MM.1S (cell line): Measurements from ENCODE around the gene FAM110A.
A peak's percentile ranks its signal among the peaks of the same experiment; 100 is the strongest.
"Not testable (repeated sequence)": the region's sequence is repeated elsewhere in the genome, so short reads cannot be mapped to it uniquely, and the experiment has no call there.

Experiments
- DNase-seq: peaks from one replicate; pipeline ENCODE4 v3.0.0-alpha.2; 2015
- H2AFZ ChIP-seq: fragments of 300-600 bp; sonication (generic); 2 replicates; pipeline ENCODE4 v1.6.0; 2016; ENCODE audit warnings: antibody characterized with exemption, low read length
- H3F3A ChIP-seq: fragments of 300-600 bp; sonication (generic); 2 replicates; pipeline ENCODE4 v1.6.1; 2016; ENCODE audit warnings: mild to moderate bottlenecking, antibody characterized with exemption, low read length, moderate library complexity, mixed read lengths; ENCODE audit not compliant: insufficient read depth
- H3K27ac ChIP-seq: fragments of 300-600 bp; sonication (generic); 2 replicates; pipeline ENCODE4 v1.5.1; 2016; ENCODE audit warnings: mild to moderate bottlenecking, low read length
- H3K27me3 ChIP-seq: fragments of 300-600 bp; sonication (generic); replicated peaks from 2 replicates; pipeline ENCODE4 v1.6.0; 2016; ENCODE audit warnings: low read length; ENCODE audit not compliant: insufficient read depth
- H3K36me3 ChIP-seq: fragments of 300-600 bp; sonication (generic); replicated peaks from 2 replicates; pipeline ENCODE4 v1.6.1; 2016; ENCODE audit warnings: mild to moderate bottlenecking, low read length, mixed read lengths; ENCODE audit not compliant: insufficient read depth
- H3K4me1 ChIP-seq: fragments of 300-600 bp; sonication (generic); 2 replicates; pipeline ENCODE4 v1.6.1; 2016; ENCODE audit warnings: low read length, mixed read lengths
- H3K4me2 ChIP-seq: fragments of 300-600 bp; sonication (generic); 2 replicates; pipeline ENCODE4 v1.6.0; 2016; ENCODE audit warnings: low read depth, low read length
- H3K4me3 ChIP-seq: fragments of 300-600 bp; sonication (generic); 2 replicates; pipeline ENCODE4 v1.5.1; 2016; ENCODE audit warnings: low read length, mixed read lengths
- H3K79me2 ChIP-seq: fragments of 300-600 bp; sonication (generic); 2 replicates; pipeline ENCODE4 v1.6.1; 2016; ENCODE audit warnings: mixed run types, low read length, mixed read lengths
- H3K9ac ChIP-seq: fragments of 300-600 bp; sonication (generic); 2 replicates; pipeline ENCODE4 v1.6.1; 2016; ENCODE audit warnings: low read length, mixed read lengths
- H3K9me2 ChIP-seq: fragments of 300-600 bp; sonication (generic); replicated peaks from 2 replicates; pipeline ENCODE4 v1.6.1; 2016; ENCODE audit warnings: mild to moderate bottlenecking, low read length, mixed read lengths; ENCODE audit not compliant: insufficient read depth
- H3K9me3 ChIP-seq: fragments of 300-600 bp; sonication (generic); replicated peaks from 2 replicates; pipeline ENCODE4 v1.6.1; 2016; ENCODE audit warnings: mild to moderate bottlenecking, low read length, mixed read lengths; ENCODE audit not compliant: insufficient read depth
- H4K20me1 ChIP-seq: fragments of 300-600 bp; sonication (generic); 2 replicates; pipeline ENCODE4 v1.6.1; 2016; ENCODE audit warnings: mild to moderate bottlenecking, low read length, moderate library complexity, mixed read lengths; ENCODE audit not compliant: insufficient read depth
- EZH2 ChIP-seq: fragments of 300-600 bp; sonication (generic); optimal IDR thresholded peaks from 2 replicates; pipeline ENCODE3; 2017; ENCODE audit warnings: low read depth, mild to moderate bottlenecking, antibody characterized with exemption, low read length, mixed read lengths
- EZH2phosphoT487 ChIP-seq: fragments of 300-600 bp; sonication (generic); IDR thresholded peaks from 2 replicates; pipeline ENCODE4 v1.6.1; 2018; ENCODE audit warnings: antibody characterized with exemption, low read length
- TF ChIP-seq, protein P1 (sequence below): fragments of 300-600 bp; sonication (generic); IDR thresholded peaks from 2 replicates; pipeline ENCODE4 v1.5.1; 2016; ENCODE audit warnings: antibody characterized with exemption, low read length, mixed read lengths

The FAM110A gene

DNA sequence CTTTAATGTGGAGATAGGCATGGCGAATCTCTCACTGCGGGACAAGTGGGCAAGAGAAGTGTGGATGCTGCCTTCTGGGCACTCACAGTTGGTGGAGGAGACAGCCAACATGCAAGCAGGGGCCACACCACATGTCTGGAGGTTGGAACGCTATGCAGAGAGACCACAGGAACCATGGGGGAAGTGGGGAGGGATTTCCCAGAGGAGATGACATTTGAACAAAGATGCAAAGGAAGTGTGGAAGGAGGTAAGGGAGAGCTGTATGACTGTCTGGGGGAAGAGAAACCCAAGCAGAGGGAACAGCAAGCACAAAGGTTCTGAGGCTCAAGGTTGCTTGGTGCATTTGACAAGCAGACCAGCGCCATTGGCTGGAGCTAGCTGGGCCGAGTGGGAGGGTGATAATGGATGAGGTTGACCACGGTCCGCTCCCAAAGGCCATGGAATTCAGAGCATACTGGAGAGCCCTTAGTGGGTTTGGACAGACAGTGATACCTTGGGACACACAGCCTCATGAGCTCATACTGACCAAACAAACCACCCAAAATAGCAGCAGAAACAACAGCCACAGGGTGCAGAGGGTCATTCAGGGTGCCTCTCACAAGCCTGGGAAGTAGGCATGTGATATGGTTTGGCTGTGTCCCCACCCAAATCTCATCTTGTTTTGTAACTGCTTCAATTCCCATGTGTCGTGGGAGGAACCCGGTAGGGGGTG is 7.6 kb upstream of the FAM110A start:
- Histone ChIP-seq H3K4me2 (no peak overlapping the region), H3K27me3 (no peaks in the 10 kb centered on the region), H3K9ac (no peak overlapping the region), H2AFZ (no peak overlapping the region), H3K36me3 (no peaks in the 10 kb centered on the region), H3K4me3 (no peak overlapping the region), H3K27ac (no peak overlapping the region), H3F3A (peaks cover 14% of the 10 kb centered on the region), H3K4me1 (peaks cover 12% of the 10 kb centered on the region), H3K79me2 (no peaks in the 10 kb centered on the region), H3K9me2 (no peaks in the 10 kb centered on the region), H4K20me1 (no peaks in the 10 kb centered on the region), H3K9me3 (no peaks in the 10 kb centered on the region)
- no peak for DNase-seq
- TF ChIP-seq, protein P1, sequence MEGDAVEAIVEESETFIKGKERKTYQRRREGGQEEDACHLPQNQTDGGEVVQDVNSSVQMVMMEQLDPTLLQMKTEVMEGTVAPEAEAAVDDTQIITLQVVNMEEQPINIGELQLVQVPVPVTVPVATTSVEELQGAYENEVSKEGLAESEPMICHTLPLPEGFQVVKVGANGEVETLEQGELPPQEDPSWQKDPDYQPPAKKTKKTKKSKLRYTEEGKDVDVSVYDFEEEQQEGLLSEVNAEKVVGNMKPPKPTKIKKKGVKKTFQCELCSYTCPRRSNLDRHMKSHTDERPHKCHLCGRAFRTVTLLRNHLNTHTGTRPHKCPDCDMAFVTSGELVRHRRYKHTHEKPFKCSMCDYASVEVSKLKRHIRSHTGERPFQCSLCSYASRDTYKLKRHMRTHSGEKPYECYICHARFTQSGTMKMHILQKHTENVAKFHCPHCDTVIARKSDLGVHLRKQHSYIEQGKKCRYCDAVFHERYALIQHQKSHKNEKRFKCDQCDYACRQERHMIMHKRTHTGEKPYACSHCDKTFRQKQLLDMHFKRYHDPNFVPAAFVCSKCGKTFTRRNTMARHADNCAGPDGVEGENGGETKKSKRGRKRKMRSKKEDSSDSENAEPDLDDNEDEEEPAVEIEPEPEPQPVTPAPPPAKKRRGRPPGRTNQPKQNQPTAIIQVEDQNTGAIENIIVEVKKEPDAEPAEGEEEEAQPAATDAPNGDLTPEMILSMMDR = no peak
- no peak for TF ChIP-seq EZH2
- no peak for TF ChIP-seq EZH2phosphoT487

DNA sequence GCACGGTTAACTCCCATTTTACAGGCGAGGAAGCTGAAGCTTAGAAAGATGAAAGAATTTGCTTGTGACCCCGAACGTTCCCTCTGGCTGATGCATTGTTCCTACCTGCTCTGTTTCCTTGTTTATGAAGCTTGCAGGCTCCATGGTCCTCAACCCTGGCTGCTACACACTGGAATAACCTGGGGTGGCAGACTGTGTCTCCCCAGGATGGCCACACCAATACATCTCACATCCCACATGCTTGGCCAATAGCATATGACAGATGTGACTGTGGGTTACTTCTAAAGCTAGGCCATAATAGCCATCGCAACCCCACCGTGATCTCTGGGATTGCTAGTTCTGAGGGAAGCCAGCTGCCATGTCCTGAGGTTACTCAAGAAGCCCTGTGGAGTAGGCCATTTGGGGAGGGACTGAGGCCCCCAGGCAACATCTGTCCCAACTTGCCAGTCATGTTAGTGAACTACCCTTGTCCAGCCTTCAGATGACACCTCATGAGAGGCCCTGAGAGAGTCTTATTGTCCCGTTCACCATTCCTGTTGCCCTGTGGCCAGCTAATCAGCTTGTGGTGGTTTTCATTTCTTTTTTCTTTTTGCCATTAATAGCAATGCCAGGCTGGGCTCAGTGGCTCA is 6.7 kb upstream of the FAM110A start:
- H3K4me2 ChIP-seq = no peak overlapping the region
- no peaks in the 10 kb centered on the region for H3K27me3 ChIP-seq
- H3K9me2 ChIP-seq = no peaks in the 10 kb centered on the region
- no peak overlapping the region for H3K9ac ChIP-seq
- no peaks in the 10 kb centered on the region for H3K9me3 ChIP-seq
- peaks cover 12% of the 10 kb centered on the region for H3K4me1 ChIP-seq
- peaks cover 14% of the 10 kb centered on the region for H3F3A ChIP-seq
- DNase-seq = no peak
- no peaks in the 10 kb centered on the region for H3K79me2 ChIP-seq
- H3K36me3 ChIP-seq = no peaks in the 10 kb centered on the region
- H3K27ac ChIP-seq = no peak overlapping the region
- TF ChIP-seq EZH2phosphoT487 (no peak), EZH2 (no peak)
- TF ChIP-seq, protein P1 = no peak
- no peak overlapping the region for H3K4me3 ChIP-seq
- no peak overlapping the region for H2AFZ ChIP-seq
- no peaks in the 10 kb centered on the region for H4K20me1 ChIP-seq

DNA sequence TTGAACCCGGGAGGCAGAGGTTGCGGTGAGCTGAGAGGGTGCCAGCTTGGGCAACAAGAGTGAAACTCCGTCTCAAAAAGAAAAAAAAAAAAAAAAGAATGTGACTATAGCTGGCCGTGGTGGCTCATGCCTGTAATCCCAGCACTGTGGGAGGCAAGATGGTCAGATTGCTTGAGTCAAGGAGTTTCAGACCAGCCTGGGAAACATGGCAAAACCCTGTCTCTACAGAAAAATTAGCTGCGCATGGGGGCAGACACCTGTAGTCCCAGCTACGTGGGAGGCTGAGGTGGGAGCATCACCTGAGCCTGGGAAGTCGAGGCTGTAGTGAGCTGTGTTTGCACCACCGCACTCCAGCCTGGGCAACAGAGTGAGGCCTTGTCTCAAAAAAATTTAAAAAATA is 5.5 kb upstream of the FAM110A start:
- H4K20me1 ChIP-seq, H3K4me2 ChIP-seq, H3K9me3 ChIP-seq, DNase-seq, H3K27me3 ChIP-seq, H3K27ac ChIP-seq, H3K36me3 ChIP-seq, H3K79me2 ChIP-seq, H3K9me2 ChIP-seq, H3K9ac ChIP-seq, H3K4me3 ChIP-seq, H2AFZ ChIP-seq: not testable (repeated sequence)
- H3F3A ChIP-seq = peaks cover 14% of the 10 kb centered on the region
- H3K4me1 ChIP-seq = peaks cover 12% of the 10 kb centered on the region

DNA sequence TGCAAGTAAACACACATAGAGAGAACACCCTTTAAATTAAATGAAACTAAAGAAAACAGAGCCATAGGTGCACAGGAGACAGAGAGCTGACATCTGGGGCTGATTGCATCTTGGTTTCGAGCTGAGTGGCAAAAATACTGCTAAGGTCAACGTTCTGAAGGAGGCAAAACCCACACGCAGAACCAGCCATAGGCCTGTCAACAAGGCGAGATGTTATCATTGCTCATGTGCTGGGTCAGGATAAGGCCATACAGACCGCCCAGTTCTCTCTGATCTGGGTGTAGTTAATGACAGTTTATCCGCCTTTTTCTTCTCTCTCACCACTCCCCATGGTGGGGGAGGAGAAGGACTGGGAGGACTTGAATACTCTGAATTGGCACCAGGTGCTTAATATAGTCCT is 4.5 kb upstream of the FAM110A start:
- H3F3A ChIP-seq = peaks cover 14% of the 10 kb centered on the region
- peaks cover 12% of the 10 kb centered on the region for H3K4me1 ChIP-seq
- peak overlapping the region; percentile 79 for H3K27ac ChIP-seq
- H2AFZ ChIP-seq = peak overlapping the region; percentile 59
- peak; percentile 82 for DNase-seq
- TF ChIP-seq, protein P1 = no peak
- no peaks in the 10 kb centered on the region for H4K20me1 ChIP-seq
- peaks cover 4% of the 10 kb centered on the region for H3K79me2 ChIP-seq
- no peaks in the 10 kb centered on the region for H3K36me3 ChIP-seq
- no peak overlapping the region for H3K4me3 ChIP-seq
- H3K4me2 ChIP-seq = peak overlapping the region; percentile 53
- H3K9ac ChIP-seq = peak overlapping the region; percentile 14; the same call in 1 of the 2 replicates
- H3K9me3 ChIP-seq = no peaks in the 10 kb centered on the region
- no peaks in the 10 kb centered on the region for H3K27me3 ChIP-seq
- H3K9me2 ChIP-seq = no peaks in the 10 kb centered on the region
